GM19043 (cell line): ENCODE measurements around the gene MAP3K14.

ENCODE experiments used
- ATAC-seq: cut with Tn5 transposase; IDR thresholded peaks from one replicate; pipeline ENCODE4 v1.9.1; 2021; ENCODE audit warnings: low read depth; ENCODE audit not compliant: unreplicated experiment

Gene MAP3K14

GRCh38 chr17:45240905-45241327, 75.9 kb downstream of the MAP3K14 start:
- ATAC-seq, result no peak

GRCh38 chr17:45238155-45238774, 78.6 kb downstream of the MAP3K14 start:
- no peak for ATAC-seq

- ATAC-seq, result no peak
Observed at GRCh38 chr17:45237686-45238085, 79.1 kb downstream of the MAP3K14 start.

GRCh38 chr17:45236282-45236606, 80.6 kb downstream of the MAP3K14 start:
- ATAC-seq, result no peak

- ATAC-seq, result no peak
Observed at GRCh38 chr17:45235416-45236281, 81.2 kb downstream of the MAP3K14 start.

GRCh38 chr17:45234641-45235415, 82.0 kb downstream of the MAP3K14 start:
- no peak for ATAC-seq

- no peak for ATAC-seq
Observed at GRCh38 chr17:45233423-45233924, 83.3 kb downstream of the MAP3K14 start.

- ATAC-seq, result no peak
Observed at GRCh38 chr17:45232514-45233422, 84.1 kb downstream of the MAP3K14 start.

- no peak for ATAC-seq
Observed at GRCh38 chr17:45231481-45232116, 85.2 kb downstream of the MAP3K14 start.

- no peak for ATAC-seq
Observed at GRCh38 chr17:45230787-45231480, 85.9 kb downstream of the MAP3K14 start.

GRCh38 chr17:45230410-45230786, 86.4 kb downstream of the MAP3K14 start:
- no peak for ATAC-seq

- ATAC-seq, result no peak
Observed at GRCh38 chr17:45229681-45230409, 87.0 kb downstream of the MAP3K14 start.

GRCh38 chr17:45228763-45229539, 87.9 kb downstream of the MAP3K14 start:
- no peak for ATAC-seq

GRCh38 chr17:45227926-45228762, 88.7 kb downstream of the MAP3K14 start:
- no peak for ATAC-seq

GRCh38 chr17:45227101-45227925, 89.5 kb downstream of the MAP3K14 start:
- ATAC-seq, result no peak

GRCh38 chr17:45226576-45226975, 90.2 kb downstream of the MAP3K14 start:
- no peak for ATAC-seq
